ENCODE measurements around the gene LENG9. TPM values are rescaled to one million over a fixed set of nuclear protein-coding genes. Genes with fewer than 3 reads are reported as not detected.

LENG9 gene
- total and polyA plus RNA-seq, 2 of the 13 experiments (the other 11 are each of a cell fraction or from before 2014, with no cell fraction given) = 0.75 to 2.9 TPM

GRCh38 chr19:54448774-54449700 is 14.5 kb downstream of the LENG9 start, which contains the start of gene LENG8 (continued):
- TF ChIP-seq ZNF687 (CRISPR knock-in tag; IDR thresholded peaks at IDR 0.05) (peak; percentile 97), GMEB1 (CRISPR knock-in tag; IDR thresholded peaks at IDR 0.05; ENCODE audit: borderline replicate concordance) (peak; percentile 99), FOXA3 (CRISPR knock-in tag; IDR thresholded peaks at IDR 0.05) (no peak), ZNF329 (CRISPR knock-in tag; IDR thresholded peaks at IDR 0.05; ENCODE audit: low read depth) (peak; percentile 38; the same call in 1 of the 2 replicates), ATF2 (CRISPR knock-in tag; IDR thresholded peaks at IDR 0.05) (peak; percentile 83), ZNF841 (CRISPR knock-in tag; IDR thresholded peaks at IDR 0.05; ENCODE audit: borderline replicate concordance) (no peak), REXO4 (CRISPR knock-in tag; IDR thresholded peaks at IDR 0.05; ENCODE audit: borderline replicate concordance) (no peak), KDM5B (CRISPR knock-in tag; IDR thresholded peaks at IDR 0.05; ENCODE audit: borderline replicate concordance) (peak; percentile 87), TGIF2 (CRISPR knock-in tag; IDR thresholded peaks at IDR 0.05) (peak; percentile 71), DZIP1 (CRISPR knock-in tag; IDR thresholded peaks at IDR 0.05) (peak; percentile 50; the same call in 1 of the 2 replicates), ATF4 (CRISPR knock-in tag; IDR thresholded peaks at IDR 0.05) (no peak; a peak in 1 of 4 replicates), FOXJ3 (CRISPR knock-in tag; IDR thresholded peaks at IDR 0.05; ENCODE audit: borderline replicate concordance) (no peak)

Data from HepG2 (cell line).